ENCODE data around the gene CALM3. TPM values are rescaled to one million over a fixed set of nuclear protein-coding genes. Genes with fewer than 3 reads are reported as not detected.
A peak's percentile ranks its signal among the peaks of the same experiment; 100 is the strongest.
"Not testable (repeated sequence)": the region's sequence is repeated elsewhere in the genome, so short reads cannot be mapped to it uniquely, and the experiment has no call there.

The CALM3 gene
- total RNA-seq, 1 donor from 2014 or later: 84.9 TPM

- peak; percentile 84 to 86 for DNase-seq (ENCODE audit: low read depth in 2 of 2)
Observed at GRCh38 chr19:46614114-46614722, 13.1 kb downstream of the CALM3 start.

- DNase-seq (ENCODE audit: low read depth in 2 of 2): no peak
Observed at GRCh38 chr19:46615966-46616365, 14.8 kb downstream of the CALM3 start.

- peak; percentile 57 to 80 for DNase-seq (ENCODE audit: low read depth in 2 of 2)
Observed at GRCh38 chr19:46616631-46617322, 15.6 kb downstream of the CALM3 start.

GRCh38 chr19:46617601-46618000 is 16.5 kb downstream of the CALM3 start:
- DNase-seq (ENCODE audit: low read depth in 2 of 2): no peak

GRCh38 chr19:46618670-46619231 is 17.6 kb downstream of the CALM3 start:
- DNase-seq (ENCODE audit: low read depth in 2 of 2): peak in 1 of 2 donors; percentile 70

- no peak for DNase-seq (ENCODE audit: low read depth in 2 of 2)
Observed at GRCh38 chr19:46620267-46620666, 19.1 kb downstream of the CALM3 start.

- DNase-seq (ENCODE audit: low read depth in 2 of 2): no peak
Observed at GRCh38 chr19:46620716-46621115, 19.6 kb downstream of the CALM3 start.

- no peak for DNase-seq (ENCODE audit: low read depth in 2 of 2)
Observed at GRCh38 chr19:46621191-46622117, 20.3 kb downstream of the CALM3 start.

GRCh38 chr19:46622118-46622446 is 21.0 kb downstream of the CALM3 start:
- DNase-seq (ENCODE audit: low read depth in 2 of 2): no peak

GRCh38 chr19:46623915-46624502 is 22.9 kb downstream of the CALM3 start:
- DNase-seq (ENCODE audit: low read depth in 2 of 2): no peak

GRCh38 chr19:46624958-46625661 is 24.0 kb downstream of the CALM3 start, which contains the start of gene PTGIR:
Gene PTGIR (minus strand): TSS chr19:46625089. CDS start chr19:46624225, 864 bp downstream.
- peak in 1 of 2 donors; percentile 55 for DNase-seq (ENCODE audit: low read depth in 2 of 2)

GRCh38 chr19:46625731-46626130 is 24.6 kb downstream of the CALM3 start:
- no peak for DNase-seq (ENCODE audit: low read depth in 2 of 2)

- peak in 1 of 2 donors; percentile 21 for DNase-seq (ENCODE audit: low read depth in 2 of 2)
Observed at GRCh38 chr19:46626446-46626845, 25.3 kb downstream of the CALM3 start.

- not testable (repeated sequence) for DNase-seq (ENCODE audit: low read depth in 2 of 2)
Observed at GRCh38 chr19:46628970-46629369, 27.8 kb downstream of the CALM3 start.

GRCh38 chr19:46629546-46630025 is 28.5 kb downstream of the CALM3 start:
- peak in 1 of 2 donors; percentile 53 for DNase-seq (ENCODE audit: low read depth in 2 of 2)

- no peak for DNase-seq (ENCODE audit: low read depth in 2 of 2)
Observed at GRCh38 chr19:46630586-46631205, 29.6 kb downstream of the CALM3 start.

GRCh38 chr19:46631481-46631880 is 30.4 kb downstream of the CALM3 start:
- no peak for DNase-seq (ENCODE audit: low read depth in 2 of 2)

- DNase-seq (ENCODE audit: low read depth in 2 of 2): no peak
Observed at GRCh38 chr19:46633130-46633529, 32.0 kb downstream of the CALM3 start.

GRCh38 chr19:46634045-46634655 is 33.0 kb downstream of the CALM3 start:
- DNase-seq (ENCODE audit: low read depth in 2 of 2): peak; percentile 60 to 94
